HCT116 (cell line): ENCODE data around the gene C3orf22. TPM values are rescaled to one million over a fixed set of nuclear protein-coding genes. Genes with fewer than 3 reads are reported as not detected.

Experiments used
- ATAC-seq: fragments of 200-7000 bp; cut with Tn5 transposase; 2 replicates; pipeline ENCODE4 v1.9.1; 2020; ENCODE audit warnings: mild to moderate bottlenecking, moderate library complexity
- BruUV-seq: library from RNA; stranded (reverse); fragments of 400-500 nt; replicated peaks from 2 replicates; lab custom pipeline; 2021; lab: Mats Ljungman, UMichigan
- CTCF ChIA-PET: fragments of 300-600 bp; sonication (Branson Sonifier 250); formaldehyde crosslinking; loops from one replicate; lab custom pipeline; 2021; ENCODE audit warnings: antibody characterized with exemption; lab: Charles Lee
- POLR2A ChIA-PET: fragments of 300-600, 350-600 bp; sonication (Branson Sonifier 250); formaldehyde crosslinking; loops from one replicate; lab custom pipeline; 2021; ENCODE audit warnings: antibody characterized with exemption; lab: Charles Lee
- RAD21 ChIA-PET, 2 experiments: fragments of 300-600 bp; sonication (Branson Sonifier 250); formaldehyde crosslinking; loops; one replicate each; lab custom pipeline; 2023; ENCODE audit warnings: low total read pairs in 2 of 2; ENCODE audit not compliant: uncharacterized antibody in 2 of 2, unreplicated experiment in 2 of 2, low non-redundant PET in 1 of 2; lab: Charles Lee
- DNase-seq: peaks from one replicate; pipeline ENCODE4 v3.0.0-alpha.2; 2010; ENCODE audit warnings: low read depth, low spot score
- H2AFZ ChIP-seq: fragments of 200-600 bp; shearing (Covaris generic), sonication (generic); 2 replicates; pipeline ENCODE4 v1.6.1; 2017; ENCODE audit warnings: low read depth, mixed run types, mixed read lengths, antibody characterized with exemption, low read length; ENCODE audit not compliant: poor library complexity, severe bottlenecking
- H3K27ac ChIP-seq: 2 replicates; pipeline ENCODE4 v1.5.1; 2012; ENCODE audit warnings: low read depth, low read length
- H3K27me3 ChIP-seq: fragments of 200-600 bp; sonication (generic); 2 replicates; pipeline ENCODE4 v1.6.1; 2016; ENCODE audit warnings: mixed run types, low read length, mixed read lengths; ENCODE audit not compliant: insufficient read depth
- H3K36me3 ChIP-seq, 2 experiments: fragments of 200-500 bp in 1 of 2; fragments of 200-600 bp in 1 of 2; sonication (Bioruptor generic) in 1 of 2; sonication (generic) in 1 of 2; 2 replicates each; pipeline versions ENCODE4 v1.5.1 to v1.6.1; 2014 to 2016; ENCODE audit warnings: low read length in 2 of 2, inconsistent platforms in 1 of 2, mixed read lengths in 1 of 2, mixed run types in 1 of 2; ENCODE audit not compliant: insufficient read depth in 2 of 2, control insufficient read depth in 1 of 2
- H3K4me1 ChIP-seq, 2 experiments: fragments of 200-600 bp in 1 of 2; sonication (generic) in 1 of 2; 2 replicates each; pipeline versions ENCODE4 v1.5.1 to v1.6.1; 2012 to 2017; ENCODE audit warnings: low read length in 2 of 2, inconsistent platforms in 1 of 2, mild to moderate bottlenecking in 1 of 2, mixed read lengths in 1 of 2, mixed run types in 1 of 2, moderate library complexity in 1 of 2; ENCODE audit not compliant: insufficient read depth in 2 of 2, control insufficient read depth in 1 of 2
- H3K4me2 ChIP-seq: fragments of 200-600 bp; sonication (generic); 2 replicates; pipeline ENCODE4 v1.6.1; 2017; ENCODE audit warnings: mixed run types, low read length, mixed read lengths
- H3K4me3 ChIP-seq, 2 experiments: fragments of 200-600 bp in 1 of 2; sonication (generic) in 1 of 2; replicated peaks in 1 of 2; 2 replicates each; pipeline ENCODE4 v1.5.1; 2011 to 2016; ENCODE audit warnings: low read length in 2 of 2, control low read depth in 1 of 2, low read depth in 1 of 2, mild to moderate bottlenecking in 1 of 2, mixed read lengths in 1 of 2, mixed run types in 1 of 2
- H3K79me2 ChIP-seq: fragments of 200-600 bp; sonication (generic); 2 replicates; pipeline ENCODE4 v1.6.1; 2017; ENCODE audit warnings: mild to moderate bottlenecking, mixed run types, low read length, moderate library complexity, mixed read lengths; ENCODE audit not compliant: insufficient read depth
- H3K9ac ChIP-seq: fragments of 200-600 bp; sonication (generic); 2 replicates; pipeline ENCODE4 v1.6.1; 2016; ENCODE audit warnings: low read length, mixed read lengths
- H3K9me2 ChIP-seq: fragments of 200-600 bp; sonication (generic), shearing (Covaris generic); 2 replicates; pipeline ENCODE4 v1.6.1; 2017; ENCODE audit warnings: mixed run types, mild to moderate bottlenecking, moderate library complexity; ENCODE audit not compliant: insufficient read depth
- H3K9me3 ChIP-seq, 2 experiments: fragments of 200-500 bp in 1 of 2; fragments of 200-600 bp in 1 of 2; sonication (Bioruptor generic) in 1 of 2; sonication (generic) in 1 of 2; 2 replicates each; pipeline ENCODE4 v1.6.1; 2014 to 2017; ENCODE audit warnings: low read length in 2 of 2, mixed read lengths in 2 of 2, inconsistent platforms in 1 of 2, low read depth in 1 of 2, mild to moderate bottlenecking in 1 of 2, mixed run types in 1 of 2, moderate library complexity in 1 of 2; ENCODE audit not compliant: control insufficient read depth in 1 of 2, insufficient read depth in 1 of 2
- H4K20me1 ChIP-seq: fragments of 200-600 bp; sonication (generic), shearing (Covaris generic); 2 replicates; pipeline ENCODE4 v1.6.1; 2017; ENCODE audit warnings: mixed run types, mild to moderate bottlenecking, moderate library complexity; ENCODE audit not compliant: insufficient read depth
- ATF3 ChIP-seq: IDR thresholded peaks from 2 replicates; pipeline ENCODE4 v1.6.1; 2012
- CBX3 ChIP-seq: IDR thresholded peaks from 2 replicates; pipeline ENCODE4 v1.6.1; 2012; ENCODE audit warnings: low read depth
- CEBPB ChIP-seq: IDR thresholded peaks from 2 replicates; pipeline ENCODE4 v1.6.1; 2012; ENCODE audit warnings: low read depth
- CTCF ChIP-seq, 3 experiments: fragments of 200-600 bp in 1 of 3; sonication (generic) in 1 of 3; IDR thresholded peaks in 2 of 3; conservative IDR thresholded peaks in 1 of 3; 2 replicates each; pipeline ENCODE4 v1.5.1; 2012 to 2017; ENCODE audit warnings: low read depth in 2 of 3, low read length in 2 of 3, antibody characterized with exemption in 1 of 3, borderline replicate concordance in 1 of 3, control low read depth in 1 of 3, mild to moderate bottlenecking in 1 of 3, mixed read lengths in 1 of 3, mixed run types in 1 of 3, moderate library complexity in 1 of 3; ENCODE audit not compliant: insufficient read depth in 1 of 3
- ELF1 ChIP-seq: IDR thresholded peaks from 2 replicates; pipeline ENCODE4 v1.6.1; 2012; ENCODE audit warnings: low read depth, borderline replicate concordance
- EZH2 ChIP-seq: fragments of 200-600 bp; sonication (generic); IDR thresholded peaks from 2 replicates; pipeline ENCODE4 v1.6.1; 2017; ENCODE audit warnings: antibody characterized with exemption, mixed run types
- REST ChIP-seq: IDR thresholded peaks from 2 replicates; pipeline ENCODE4 v1.6.1; 2012; ENCODE audit warnings: low read depth
- SP1 ChIP-seq: IDR thresholded peaks from 2 replicates; pipeline ENCODE4 v1.6.1; 2012; ENCODE audit warnings: low read depth
- TCF7L2 ChIP-seq: IDR thresholded peaks from 2 replicates; pipeline ENCODE4 v1.7.0; 2011; ENCODE audit warnings: borderline replicate concordance, inconsistent platforms; ENCODE audit not compliant: insufficient read depth, insufficient read length; ENCODE audit errors: extremely low read depth
- ZFX ChIP-seq: fragments of 450-650 bp; IDR thresholded peaks from 2 replicates; pipeline ENCODE4 v1.6.1; 2017
- ZNF274 ChIP-seq: fragments of 200-500 bp; sonication (Bioruptor generic); IDR thresholded peaks from 2 replicates; pipeline ENCODE4 v1.6.1; 2014; ENCODE audit warnings: mild to moderate bottlenecking, low read depth, low read length, inconsistent platforms
- intact Hi-C: fragments of 100-400 bp; cut with micrococcal nuclease; formaldehyde crosslinking; loops from 2 replicates; pipeline ENCODE4 v1.10.0; 2022
- total RNA-seq: library from RNA; stranded (reverse); gene quantifications from one replicate; pipeline ENCODE4 v1.2.1, GENCODE V29; 2021; ENCODE audit not compliant: unreplicated experiment

Gene C3orf22
- total RNA-seq, 1 experiment from 2014 or later: not detected

- Histone ChIP-seq H2AFZ (no peak overlapping the region), H3K9ac (no peak overlapping the region), H3K4me1 (no peaks in the 10 kb centered on the region; a peak in 1 of 4 replicates), H3K36me3 (no peaks in the 10 kb centered on the region), H3K79me2 (no peaks in the 10 kb centered on the region), H3K27ac (no peak overlapping the region), H4K20me1 (no peaks in the 10 kb centered on the region), H3K27me3 (no peaks in the 10 kb centered on the region), H3K9me3 (no peaks in the 10 kb centered on the region), H3K4me2 (no peak overlapping the region), H3K4me3 (no peak overlapping the region), H3K9me2 (no peaks in the 10 kb centered on the region)
- ChIA-PET CTCF (no interaction called here), RAD21 (no interaction called here), POLR2A (no interaction called here)
- DNase-seq: no peak
- ATAC-seq: no peak
- no TSS peak for BruUV-seq
- intact Hi-C loops: no loop called here
- TF ChIP-seq EZH2 (no peak), REST (no peak), TCF7L2 (no peak), SP1 (no peak), CBX3 (no peak), CEBPB (no peak), ELF1 (no peak), ZNF274 (no peak), ZFX (no peak), CTCF (IDR thresholded peaks at IDR 0.05 in 2 of 3, conservative IDR thresholded peaks at IDR 0.05 in 1 of 3; ENCODE audit: borderline replicate concordance in 1 of 3, insufficient read depth in 1 of 3, low read depth in 2 of 3, low read length in 2 of 3) (no peak), ATF3 (no peak)
Measured at GRCh38 chr3:126516152-126516935, 42.4 kb downstream of the C3orf22 start.
